ENCODE measurements around the gene RNFT2.

Gene RNFT2

DNA sequence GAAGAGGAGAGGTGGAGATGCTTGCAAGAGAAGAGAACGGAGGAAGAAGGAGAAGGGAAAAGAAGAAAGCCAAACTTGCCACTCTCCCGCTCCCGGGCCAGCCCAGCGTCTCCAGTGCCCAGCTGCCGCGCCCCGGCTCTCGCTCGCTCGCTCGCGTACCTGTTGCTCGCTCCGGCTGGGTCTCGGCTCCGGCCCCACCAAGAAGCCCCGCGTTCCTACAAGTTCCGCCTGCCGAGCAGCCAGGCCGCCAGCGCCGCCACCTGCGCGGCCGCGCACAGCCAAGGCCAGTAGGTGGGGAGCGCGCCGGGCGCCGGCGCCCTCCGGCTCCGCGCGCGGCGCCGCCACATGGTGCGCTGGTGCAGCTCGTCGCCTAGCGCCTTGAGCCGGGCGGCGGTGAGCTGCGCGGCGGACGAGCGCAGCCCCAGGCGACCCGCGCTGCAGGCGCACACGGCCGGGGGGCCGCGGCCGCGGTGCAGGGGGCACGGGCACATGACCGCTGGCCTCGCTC, 142.8 kb downstream of the RNFT2 start:
- DNase-seq: no peak

DNA sequence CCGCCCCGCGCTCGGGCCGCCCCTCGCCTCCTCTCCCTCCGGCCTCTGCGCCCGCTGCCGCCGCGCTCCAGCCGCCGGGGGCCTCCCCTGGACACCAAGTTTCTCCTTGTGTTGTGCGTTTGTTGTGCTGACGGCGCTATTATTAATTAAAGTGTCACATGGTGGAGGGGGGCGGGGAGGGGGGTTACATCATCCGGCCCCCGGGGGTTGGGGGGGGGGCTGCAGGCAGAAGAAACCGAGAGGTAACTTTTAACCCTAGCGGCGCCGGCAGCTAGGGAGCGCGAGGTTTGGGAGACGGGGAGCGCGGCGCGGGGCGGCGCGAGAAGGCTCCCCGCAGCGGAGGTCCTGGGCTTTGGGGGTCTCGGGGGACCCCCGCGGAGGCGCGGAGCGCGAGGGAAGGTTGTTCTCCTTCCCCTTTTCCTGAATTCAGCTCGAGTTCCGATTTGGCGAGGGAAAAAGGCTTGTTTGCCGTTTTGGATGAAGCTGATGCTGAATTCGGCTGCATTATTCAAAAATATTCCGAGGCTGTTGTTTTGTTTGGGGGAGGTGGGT, 143.3 kb downstream of the RNFT2 start, which contains the start of gene HRK:
TSS of gene HRK (minus strand) at position 117 of the 552 bp plus-strand sequence. CDS start 134 bp downstream, outside the sequence.
- no peak for DNase-seq

DNA sequence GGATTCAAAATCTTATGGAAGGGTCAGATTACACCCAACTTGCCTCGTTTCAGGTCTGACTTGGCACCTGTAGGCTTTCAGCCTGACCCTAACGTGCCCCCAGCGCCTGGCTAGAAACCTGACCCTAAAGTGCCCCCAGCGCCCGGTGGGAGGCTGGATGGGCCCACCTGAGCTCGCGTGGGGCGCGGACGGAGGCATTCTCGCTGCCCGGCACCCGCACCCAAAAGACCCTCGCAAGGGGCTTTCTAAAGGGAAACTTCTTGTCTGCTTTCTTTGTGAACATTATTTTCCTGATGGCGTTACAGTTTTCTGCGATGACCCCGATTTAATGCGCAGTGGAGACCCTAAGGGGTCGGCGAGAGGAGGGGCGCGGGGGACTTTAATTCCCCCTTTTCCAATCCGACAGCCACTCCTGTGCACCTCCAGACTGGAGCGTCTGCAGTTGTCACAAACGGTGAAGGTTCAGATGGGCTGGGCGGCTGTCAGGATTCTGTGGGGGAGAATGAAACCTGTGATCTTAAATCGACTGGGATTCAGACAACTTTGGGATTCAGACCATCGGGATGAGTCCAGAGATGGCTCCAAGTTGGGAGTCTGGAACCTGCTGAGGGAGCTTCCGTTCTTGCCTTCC, 143.9 kb downstream of the RNFT2 start:
- DNase-seq: no peak

DNA sequence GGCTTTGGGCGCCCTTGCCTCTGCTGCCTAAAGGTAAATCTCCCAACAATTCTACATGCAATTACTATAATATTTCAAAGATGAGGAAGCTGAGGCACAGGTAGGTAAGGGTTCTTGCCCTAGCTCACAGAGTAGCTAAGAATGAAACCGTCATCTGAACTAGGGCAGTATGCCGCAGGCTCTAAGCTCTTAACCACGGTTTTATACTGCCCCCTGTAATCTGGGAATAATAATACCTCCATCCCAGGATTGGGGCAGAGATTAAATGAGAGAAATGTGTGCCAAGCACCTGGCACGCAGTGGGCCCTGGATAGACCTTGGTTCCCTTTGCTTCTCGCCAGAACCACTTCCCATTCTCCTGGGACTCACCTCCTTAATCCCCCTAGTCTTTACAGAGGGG, 144.6 kb downstream of the RNFT2 start:
- no peak for DNase-seq

DNA sequence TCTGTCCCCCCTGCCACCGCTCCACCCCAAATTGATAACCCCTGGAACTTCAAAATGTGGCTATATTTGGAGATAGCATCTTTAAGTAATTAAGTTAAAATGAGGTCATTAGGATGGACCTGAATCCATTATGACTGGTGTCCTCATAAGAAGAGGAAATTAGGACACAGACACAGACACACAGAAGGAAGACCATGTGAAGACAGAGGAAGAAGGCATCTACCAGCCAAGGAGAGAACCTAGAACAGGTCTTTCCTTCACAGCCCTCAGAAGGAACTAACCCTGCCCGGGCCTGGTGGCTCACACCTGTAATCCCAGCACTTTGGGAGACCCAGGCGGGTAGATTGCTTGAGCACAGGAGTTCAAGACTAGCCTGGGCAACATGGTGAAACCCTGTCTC, 146.8 kb downstream of the RNFT2 start:
- no peak for DNase-seq

DNA sequence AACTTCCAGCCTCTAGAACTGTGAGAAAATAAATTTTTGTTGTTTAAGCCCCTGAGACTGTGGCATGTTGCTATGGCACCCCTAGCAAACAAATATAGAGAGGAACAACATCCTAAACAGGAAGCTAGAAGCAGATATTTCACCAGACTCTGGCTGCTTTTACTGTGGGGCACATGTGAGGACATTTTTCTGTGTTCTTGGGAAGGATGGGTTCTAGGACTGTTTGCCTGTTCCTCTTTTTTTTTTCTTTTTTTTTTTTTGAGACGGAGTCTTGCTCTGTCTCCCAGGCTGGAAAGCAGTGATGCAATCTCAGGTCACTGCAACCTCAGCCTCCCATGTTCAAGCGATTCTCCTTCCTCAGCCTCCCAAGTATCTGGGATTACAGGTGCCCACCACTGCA, 147.4 kb downstream of the RNFT2 start:
- no peak for DNase-seq

DNA sequence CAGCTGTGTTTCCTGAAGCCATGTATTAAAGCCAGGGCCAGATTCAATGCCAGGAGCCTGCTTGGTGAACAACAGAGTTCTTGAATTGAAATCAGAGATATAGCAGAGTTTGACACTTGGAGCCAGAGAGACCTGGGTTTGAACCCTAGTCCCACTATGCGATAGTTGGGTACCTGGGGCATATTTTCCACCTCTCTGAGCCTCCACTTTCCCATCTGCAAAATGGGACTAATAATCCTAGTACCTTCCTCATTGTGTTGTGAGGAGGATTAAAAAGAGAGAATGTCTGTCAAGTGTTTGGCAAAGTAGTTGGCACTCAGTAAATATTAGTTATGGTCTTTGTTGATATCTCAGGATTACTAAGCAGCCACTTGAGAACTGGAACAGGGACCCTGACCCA, 149.1 kb downstream of the RNFT2 start:
- DNase-seq: no peak

DNA sequence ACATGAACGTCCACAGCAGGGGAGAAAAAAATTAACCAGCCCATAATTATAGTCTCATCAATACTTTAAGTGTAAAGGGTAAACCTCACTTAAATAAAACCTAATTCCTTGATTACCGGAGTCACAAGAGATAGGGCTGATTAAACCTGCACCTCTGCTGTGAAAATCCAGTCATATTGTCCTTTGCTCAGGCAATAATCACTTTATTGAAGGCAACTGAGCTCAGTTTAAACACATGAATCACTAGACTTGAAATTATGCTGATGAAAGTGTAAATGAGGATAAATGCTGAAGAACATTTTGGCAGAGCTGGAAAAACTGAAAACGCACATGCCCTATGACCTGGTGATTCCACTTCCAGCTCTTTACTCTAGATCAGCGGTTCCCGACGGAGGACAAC, 149.8 kb downstream of the RNFT2 start:
- DNase-seq: no peak

DNA sequence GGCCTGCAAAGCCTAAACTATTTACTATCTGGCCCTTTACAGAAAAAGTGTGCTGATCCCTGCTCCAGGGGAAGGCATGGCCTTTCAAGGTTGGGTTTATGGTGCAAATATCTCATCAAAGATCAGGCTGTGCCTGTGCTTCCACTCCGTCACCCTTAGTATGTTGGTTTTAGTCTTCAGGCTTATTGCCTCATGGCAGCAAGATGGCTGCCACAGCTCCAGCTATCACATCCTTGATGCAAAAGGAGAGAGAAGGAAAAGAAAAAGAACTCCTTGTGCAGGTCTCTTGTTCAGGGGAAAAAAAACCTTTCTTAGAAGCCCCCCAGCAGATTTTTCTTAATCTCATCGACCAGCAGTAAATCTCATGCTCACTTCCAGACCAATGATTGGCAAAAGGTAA, 152.2 kb downstream of the RNFT2 start:
- no peak for DNase-seq

DNA sequence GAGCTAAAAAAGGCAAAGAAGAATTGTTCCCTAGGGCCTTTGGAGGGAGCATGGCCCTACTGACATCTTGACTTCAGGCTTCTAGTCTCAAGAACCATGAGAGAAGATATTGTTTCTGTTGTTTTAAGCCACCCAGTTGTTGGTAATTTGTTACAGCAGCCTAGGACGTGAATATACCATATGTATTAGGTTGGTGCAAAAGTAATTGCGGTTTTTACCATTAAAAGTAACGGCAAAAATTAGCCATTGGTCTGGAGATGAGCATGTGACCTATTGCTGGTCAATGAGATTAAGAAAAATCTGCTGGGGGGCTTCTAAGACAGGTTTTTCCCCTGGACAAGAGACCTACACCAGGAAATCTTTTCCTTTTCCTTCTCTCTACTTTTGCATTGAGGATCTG, 152.9 kb downstream of the RNFT2 start:
- DNase-seq: no peak

DNA sequence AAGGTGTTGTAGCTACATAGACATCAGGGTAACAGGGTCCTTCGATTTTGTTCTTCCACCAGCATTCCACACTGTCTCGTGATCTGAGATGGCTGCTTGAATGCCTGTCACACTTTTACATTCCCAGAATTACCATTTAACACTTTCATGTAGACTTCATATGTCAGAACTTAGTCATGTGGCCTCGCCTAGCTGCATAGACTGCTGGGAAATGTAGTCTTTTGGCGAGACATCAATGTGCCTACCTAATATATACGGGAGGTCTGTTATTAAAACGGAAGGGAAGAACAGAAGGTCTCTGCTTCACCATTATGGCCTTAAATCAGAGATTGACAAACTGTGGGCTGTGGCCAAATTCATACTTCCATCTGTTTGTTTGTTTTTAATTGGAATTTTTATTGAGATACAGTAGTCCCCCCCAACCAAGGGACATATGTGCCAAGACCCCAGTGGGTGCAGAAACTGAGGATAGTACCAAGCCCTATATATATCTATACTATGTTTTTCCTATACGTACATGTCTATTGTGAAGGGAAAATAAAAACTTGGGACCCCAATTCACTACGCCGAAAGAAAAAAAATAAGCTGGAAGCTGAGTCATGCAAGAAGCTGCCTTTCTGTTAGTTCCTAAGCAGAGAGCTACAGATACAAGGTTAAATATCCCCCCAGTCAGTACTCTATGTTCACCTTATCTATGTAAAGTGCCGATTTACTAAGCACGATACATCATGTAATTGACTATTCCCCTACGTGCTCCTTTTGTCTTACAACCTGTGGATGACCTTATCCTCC, 154.4 kb downstream of the RNFT2 start:
- no peak for DNase-seq

DNA sequence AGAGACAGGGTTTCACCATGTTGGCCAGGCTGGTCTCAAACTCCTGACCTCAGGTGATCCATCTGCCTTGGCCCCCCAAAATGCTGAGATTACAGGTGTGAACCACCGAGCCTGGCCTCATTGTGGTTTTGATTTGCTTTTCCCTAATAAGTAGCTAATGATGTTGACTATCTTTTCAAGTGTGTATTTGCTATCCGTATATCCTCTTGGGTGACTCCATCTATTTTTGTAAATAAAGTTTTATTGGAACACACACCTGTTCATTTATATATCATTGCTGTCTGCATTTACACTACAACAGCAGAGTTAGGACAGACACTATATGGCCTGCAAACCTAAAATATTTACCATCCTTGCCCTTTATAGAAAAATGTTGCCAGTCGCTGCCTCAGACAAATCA, 156.8 kb downstream of the RNFT2 start:
- DNase-seq: no peak

DNA sequence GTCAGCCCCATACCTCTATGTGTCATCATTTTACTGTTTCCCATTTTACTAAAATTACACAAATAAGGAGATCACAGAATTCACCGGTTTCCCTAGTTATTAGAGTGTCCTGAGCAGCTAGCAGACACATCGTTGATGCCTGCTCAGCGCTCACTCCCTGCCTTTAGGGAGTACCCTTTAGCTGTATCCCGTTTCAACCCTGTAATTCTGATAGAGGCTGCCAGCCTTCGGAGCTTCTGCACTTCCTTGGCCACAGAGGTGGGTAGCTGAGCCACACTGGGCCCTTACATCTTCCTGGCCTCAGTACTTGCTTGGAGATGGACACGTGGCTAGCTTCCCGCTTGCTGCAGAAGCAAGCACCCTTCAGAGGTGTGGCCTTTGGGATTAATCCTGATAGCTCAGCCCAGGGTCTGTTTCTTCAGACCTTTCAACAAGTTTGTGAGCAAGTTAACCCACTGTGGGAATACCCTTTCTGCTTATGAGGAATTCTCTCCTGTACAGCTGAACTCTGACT, 158.4 kb downstream of the RNFT2 start:
- no peak for DNase-seq

DNA sequence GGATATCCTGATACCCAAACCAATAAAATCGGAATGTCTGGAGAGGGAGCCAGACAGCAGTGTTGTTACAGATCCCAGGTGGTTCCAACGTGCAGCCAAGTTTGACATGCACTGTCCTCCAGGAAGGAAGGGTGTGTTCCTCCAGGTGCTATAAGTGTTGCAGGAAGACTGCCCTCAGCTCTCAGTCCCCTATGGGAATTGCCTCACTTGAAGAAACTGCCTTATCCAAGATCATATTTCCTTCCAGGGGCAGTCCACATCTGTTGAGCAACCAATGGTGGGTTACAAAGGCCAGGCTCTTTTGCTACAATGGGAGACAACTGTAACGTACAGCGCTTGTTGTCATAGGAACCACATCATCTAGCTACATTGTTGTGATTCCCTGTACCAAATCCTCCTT, 159.4 kb downstream of the RNFT2 start:
- no peak for DNase-seq

DNA sequence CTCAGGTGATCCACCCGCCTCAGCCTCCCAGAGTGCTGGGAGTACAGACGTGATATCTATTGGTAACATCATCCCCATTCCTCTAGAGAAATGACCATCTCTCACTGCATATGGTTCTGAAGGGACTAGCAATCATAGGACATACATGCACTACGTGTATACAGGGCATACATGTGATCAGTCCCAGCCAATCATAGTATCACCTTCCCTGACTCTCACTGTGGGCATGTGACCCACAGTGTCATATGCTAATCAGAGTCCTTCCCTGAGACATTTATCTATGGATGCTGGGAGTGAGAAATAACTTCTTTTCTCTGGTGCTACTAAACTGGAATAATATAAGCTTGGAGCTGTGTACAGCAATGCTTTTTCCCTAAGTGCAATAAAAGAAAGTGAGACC, 160.6 kb downstream of the RNFT2 start:
- no peak for DNase-seq

DNA sequence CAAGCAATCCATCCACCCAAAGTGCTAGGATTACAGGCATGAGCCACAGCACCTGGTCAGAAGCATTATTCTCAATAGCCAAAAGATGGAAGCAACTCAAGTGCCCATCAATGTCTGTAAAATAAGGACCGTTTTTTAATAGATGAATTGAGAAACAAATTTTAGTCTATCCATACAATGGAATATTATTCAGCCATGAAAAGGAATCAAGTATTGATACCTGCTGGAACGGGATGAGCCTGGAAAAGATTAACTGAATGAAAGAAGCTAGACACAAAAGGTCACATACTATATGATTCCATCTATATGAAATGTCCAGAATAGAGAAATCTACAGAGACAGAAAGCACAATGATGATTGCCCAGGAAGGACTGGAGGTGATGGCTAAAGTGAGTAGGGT, 163.5 kb downstream of the RNFT2 start:
- no peak for DNase-seq
